ENCODE results near the gene CEP112.

DNA sequence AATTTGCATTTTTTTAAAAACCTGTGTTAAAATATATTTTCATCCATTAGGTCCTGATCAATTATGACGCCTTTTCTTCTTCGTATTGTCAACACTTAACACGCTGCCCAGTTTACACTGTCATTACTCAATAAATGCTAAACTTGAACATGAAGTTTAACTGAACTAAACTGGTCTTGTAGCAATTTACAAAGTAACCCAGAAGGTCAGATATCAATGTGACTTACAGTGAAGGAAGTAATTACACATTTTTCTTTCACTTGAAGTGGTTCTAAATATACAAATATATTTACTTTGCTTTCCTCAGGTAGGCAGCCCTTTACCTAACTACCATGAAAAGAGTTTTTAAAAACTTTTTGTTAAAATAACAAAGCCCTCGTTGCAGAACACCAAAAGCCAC lies 374.0 kb downstream of the CEP112 start:
- TF ChIP-seq TGIF2 (CRISPR knock-in tag; IDR thresholded peaks at IDR 0.05) (no peak), ERF (CRISPR knock-in tag; IDR thresholded peaks at IDR 0.05) (no peak), ARID2 (IDR thresholded peaks at IDR 0.05) (no peak), L3MBTL2 (IDR thresholded peaks at IDR 0.05) (no peak), SRSF7 (optimal IDR thresholded peaks at IDR 0.05; ENCODE audit: low read depth, low read length) (no peak), MEF2A (IDR thresholded peaks at IDR 0.05; ENCODE audit: control insufficient read depth, low read depth, low read length) (no peak)
- TF ChIP-seq, protein P1, sequence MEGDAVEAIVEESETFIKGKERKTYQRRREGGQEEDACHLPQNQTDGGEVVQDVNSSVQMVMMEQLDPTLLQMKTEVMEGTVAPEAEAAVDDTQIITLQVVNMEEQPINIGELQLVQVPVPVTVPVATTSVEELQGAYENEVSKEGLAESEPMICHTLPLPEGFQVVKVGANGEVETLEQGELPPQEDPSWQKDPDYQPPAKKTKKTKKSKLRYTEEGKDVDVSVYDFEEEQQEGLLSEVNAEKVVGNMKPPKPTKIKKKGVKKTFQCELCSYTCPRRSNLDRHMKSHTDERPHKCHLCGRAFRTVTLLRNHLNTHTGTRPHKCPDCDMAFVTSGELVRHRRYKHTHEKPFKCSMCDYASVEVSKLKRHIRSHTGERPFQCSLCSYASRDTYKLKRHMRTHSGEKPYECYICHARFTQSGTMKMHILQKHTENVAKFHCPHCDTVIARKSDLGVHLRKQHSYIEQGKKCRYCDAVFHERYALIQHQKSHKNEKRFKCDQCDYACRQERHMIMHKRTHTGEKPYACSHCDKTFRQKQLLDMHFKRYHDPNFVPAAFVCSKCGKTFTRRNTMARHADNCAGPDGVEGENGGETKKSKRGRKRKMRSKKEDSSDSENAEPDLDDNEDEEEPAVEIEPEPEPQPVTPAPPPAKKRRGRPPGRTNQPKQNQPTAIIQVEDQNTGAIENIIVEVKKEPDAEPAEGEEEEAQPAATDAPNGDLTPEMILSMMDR (IDR thresholded peaks at IDR 0.05 in 2 of 3, conservative IDR thresholded peaks at IDR 0.05 in 1 of 3; ENCODE audit: insufficient read depth in 2 of 3, low read depth in 1 of 3, low read length in 3 of 3), result no peak
- TF ChIP-seq, protein P2, sequence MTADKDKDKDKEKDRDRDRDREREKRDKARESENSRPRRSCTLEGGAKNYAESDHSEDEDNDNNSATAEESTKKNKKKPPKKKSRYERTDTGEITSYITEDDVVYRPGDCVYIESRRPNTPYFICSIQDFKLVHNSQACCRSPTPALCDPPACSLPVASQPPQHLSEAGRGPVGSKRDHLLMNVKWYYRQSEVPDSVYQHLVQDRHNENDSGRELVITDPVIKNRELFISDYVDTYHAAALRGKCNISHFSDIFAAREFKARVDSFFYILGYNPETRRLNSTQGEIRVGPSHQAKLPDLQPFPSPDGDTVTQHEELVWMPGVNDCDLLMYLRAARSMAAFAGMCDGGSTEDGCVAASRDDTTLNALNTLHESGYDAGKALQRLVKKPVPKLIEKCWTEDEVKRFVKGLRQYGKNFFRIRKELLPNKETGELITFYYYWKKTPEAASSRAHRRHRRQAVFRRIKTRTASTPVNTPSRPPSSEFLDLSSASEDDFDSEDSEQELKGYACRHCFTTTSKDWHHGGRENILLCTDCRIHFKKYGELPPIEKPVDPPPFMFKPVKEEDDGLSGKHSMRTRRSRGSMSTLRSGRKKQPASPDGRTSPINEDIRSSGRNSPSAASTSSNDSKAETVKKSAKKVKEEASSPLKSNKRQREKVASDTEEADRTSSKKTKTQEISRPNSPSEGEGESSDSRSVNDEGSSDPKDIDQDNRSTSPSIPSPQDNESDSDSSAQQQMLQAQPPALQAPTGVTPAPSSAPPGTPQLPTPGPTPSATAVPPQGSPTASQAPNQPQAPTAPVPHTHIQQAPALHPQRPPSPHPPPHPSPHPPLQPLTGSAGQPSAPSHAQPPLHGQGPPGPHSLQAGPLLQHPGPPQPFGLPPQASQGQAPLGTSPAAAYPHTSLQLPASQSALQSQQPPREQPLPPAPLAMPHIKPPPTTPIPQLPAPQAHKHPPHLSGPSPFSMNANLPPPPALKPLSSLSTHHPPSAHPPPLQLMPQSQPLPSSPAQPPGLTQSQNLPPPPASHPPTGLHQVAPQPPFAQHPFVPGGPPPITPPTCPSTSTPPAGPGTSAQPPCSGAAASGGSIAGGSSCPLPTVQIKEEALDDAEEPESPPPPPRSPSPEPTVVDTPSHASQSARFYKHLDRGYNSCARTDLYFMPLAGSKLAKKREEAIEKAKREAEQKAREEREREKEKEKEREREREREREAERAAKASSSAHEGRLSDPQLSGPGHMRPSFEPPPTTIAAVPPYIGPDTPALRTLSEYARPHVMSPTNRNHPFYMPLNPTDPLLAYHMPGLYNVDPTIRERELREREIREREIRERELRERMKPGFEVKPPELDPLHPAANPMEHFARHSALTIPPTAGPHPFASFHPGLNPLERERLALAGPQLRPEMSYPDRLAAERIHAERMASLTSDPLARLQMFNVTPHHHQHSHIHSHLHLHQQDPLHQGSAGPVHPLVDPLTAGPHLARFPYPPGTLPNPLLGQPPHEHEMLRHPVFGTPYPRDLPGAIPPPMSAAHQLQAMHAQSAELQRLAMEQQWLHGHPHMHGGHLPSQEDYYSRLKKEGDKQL (CRISPR knock-in tag; IDR thresholded peaks at IDR 0.05; ENCODE audit: borderline replicate concordance), result no peak
- TF ChIP-seq, protein P3, sequence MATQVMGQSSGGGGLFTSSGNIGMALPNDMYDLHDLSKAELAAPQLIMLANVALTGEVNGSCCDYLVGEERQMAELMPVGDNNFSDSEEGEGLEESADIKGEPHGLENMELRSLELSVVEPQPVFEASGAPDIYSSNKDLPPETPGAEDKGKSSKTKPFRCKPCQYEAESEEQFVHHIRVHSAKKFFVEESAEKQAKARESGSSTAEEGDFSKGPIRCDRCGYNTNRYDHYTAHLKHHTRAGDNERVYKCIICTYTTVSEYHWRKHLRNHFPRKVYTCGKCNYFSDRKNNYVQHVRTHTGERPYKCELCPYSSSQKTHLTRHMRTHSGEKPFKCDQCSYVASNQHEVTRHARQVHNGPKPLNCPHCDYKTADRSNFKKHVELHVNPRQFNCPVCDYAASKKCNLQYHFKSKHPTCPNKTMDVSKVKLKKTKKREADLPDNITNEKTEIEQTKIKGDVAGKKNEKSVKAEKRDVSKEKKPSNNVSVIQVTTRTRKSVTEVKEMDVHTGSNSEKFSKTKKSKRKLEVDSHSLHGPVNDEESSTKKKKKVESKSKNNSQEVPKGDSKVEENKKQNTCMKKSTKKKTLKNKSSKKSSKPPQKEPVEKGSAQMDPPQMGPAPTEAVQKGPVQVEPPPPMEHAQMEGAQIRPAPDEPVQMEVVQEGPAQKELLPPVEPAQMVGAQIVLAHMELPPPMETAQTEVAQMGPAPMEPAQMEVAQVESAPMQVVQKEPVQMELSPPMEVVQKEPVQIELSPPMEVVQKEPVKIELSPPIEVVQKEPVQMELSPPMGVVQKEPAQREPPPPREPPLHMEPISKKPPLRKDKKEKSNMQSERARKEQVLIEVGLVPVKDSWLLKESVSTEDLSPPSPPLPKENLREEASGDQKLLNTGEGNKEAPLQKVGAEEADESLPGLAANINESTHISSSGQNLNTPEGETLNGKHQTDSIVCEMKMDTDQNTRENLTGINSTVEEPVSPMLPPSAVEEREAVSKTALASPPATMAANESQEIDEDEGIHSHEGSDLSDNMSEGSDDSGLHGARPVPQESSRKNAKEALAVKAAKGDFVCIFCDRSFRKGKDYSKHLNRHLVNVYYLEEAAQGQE (IDR thresholded peaks at IDR 0.05; ENCODE audit: borderline replicate concordance), result no peak
- TF ChIP-seq, protein P3 (CRISPR knock-in tag; IDR thresholded peaks at IDR 0.05; ENCODE audit: low read depth), result no peak
- TF ChIP-seq, protein P4, sequence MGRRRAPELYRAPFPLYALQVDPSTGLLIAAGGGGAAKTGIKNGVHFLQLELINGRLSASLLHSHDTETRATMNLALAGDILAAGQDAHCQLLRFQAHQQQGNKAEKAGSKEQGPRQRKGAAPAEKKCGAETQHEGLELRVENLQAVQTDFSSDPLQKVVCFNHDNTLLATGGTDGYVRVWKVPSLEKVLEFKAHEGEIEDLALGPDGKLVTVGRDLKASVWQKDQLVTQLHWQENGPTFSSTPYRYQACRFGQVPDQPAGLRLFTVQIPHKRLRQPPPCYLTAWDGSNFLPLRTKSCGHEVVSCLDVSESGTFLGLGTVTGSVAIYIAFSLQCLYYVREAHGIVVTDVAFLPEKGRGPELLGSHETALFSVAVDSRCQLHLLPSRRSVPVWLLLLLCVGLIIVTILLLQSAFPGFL (CRISPR knock-in tag; IDR thresholded peaks at IDR 0.05), result no peak
